ENCODE data around the gene KLF14. TPM values are rescaled to one million over a fixed set of nuclear protein-coding genes. Genes with fewer than 3 reads are reported as not detected.
"Not testable (repeated sequence)": the region's sequence is repeated elsewhere in the genome, so short reads cannot be mapped to it uniquely, and the experiment has no call there.

Gene KLF14
- polyA plus RNA-seq, 1 of the 3 experiments (the other 2 are of a cell fraction): 0.02 TPM

GRCh38 chr7:130777426-130777825 is 43.4 kb upstream of the KLF14 start:
- DNase-seq: no peak
- Histone ChIP-seq H3K79me2 (ENCODE audit: insufficient read depth) (no peaks in the 10 kb centered on the region), H3K9ac (no peak overlapping the region), H3F3A (replicated peaks; ENCODE audit: insufficient read depth) (no peaks in the 10 kb centered on the region), H3K27ac (ENCODE audit: low read depth in 2 of 2, low read length in 1 of 2) (no peak overlapping the region), H3K4me2 (no peak overlapping the region), H3K9me3 (peaks cover 4% of the 10 kb centered on the region; the same call in 1 of the 2 replicates), H3K36me3 (replicated peaks in 1 of 2; ENCODE audit: control insufficient read depth in 1 of 2, insufficient read depth in 2 of 2, low read length in 1 of 2) (no peaks in the 10 kb centered on the region), H4K20me1 (ENCODE audit: insufficient read depth) (no peaks in the 10 kb centered on the region), H3K4me3 (ENCODE audit: low read depth in 2 of 2, low read length in 1 of 2) (no peak overlapping the region), H3K4me1 (ENCODE audit: control insufficient read depth in 1 of 2, insufficient read depth in 2 of 2, low read depth in 1 of 2, low read length in 1 of 2) (no peaks in the 10 kb centered on the region), H3K9me2 (no peaks in the 10 kb centered on the region), H3K27me3 (ENCODE audit: insufficient read depth) (no peaks in the 10 kb centered on the region; the same call in 1 of the 2 replicates), H2AFZ (ENCODE audit: low read depth) (no peak overlapping the region)
- TF ChIP-seq EZH2phosphoT487 (IDR thresholded peaks at IDR 0.05; ENCODE audit: borderline replicate concordance, low read depth): no peak
- no peak for TF ChIP-seq RCOR1 (IDR thresholded peaks at IDR 0.05; ENCODE audit: low read length)
- no peak for TF ChIP-seq NRF1 (IDR thresholded peaks at IDR 0.05; ENCODE audit: low read depth, low read length)
- no peak for TF ChIP-seq REST (IDR thresholded peaks at IDR 0.05; ENCODE audit: low read depth, low read length)
- TF ChIP-seq CHD2 (IDR thresholded peaks at IDR 0.05; ENCODE audit: low read length, partially characterized antibody): no peak
- TF ChIP-seq PBX3 (IDR thresholded peaks at IDR 0.05): no peak
- TF ChIP-seq FOXM1 (IDR thresholded peaks at IDR 0.05; ENCODE audit: low read depth): no peak
- TF ChIP-seq SMC3 (IDR thresholded peaks at IDR 0.05; ENCODE audit: low read depth, low read length): no peak
- TF ChIP-seq TAF1 (IDR thresholded peaks at IDR 0.05; ENCODE audit: borderline replicate concordance, low read depth, low read length): no peak
- no peak for TF ChIP-seq MAX (IDR thresholded peaks at IDR 0.05; ENCODE audit: low read depth)
- ChIA-PET CTCF (interaction anchor here (1.2 to 1.3 kb wide), 2 partner anchors 19 to 275 kb away, joined by 3 read pairs; no protein-coding TSS in a partner anchor), POLR2A (no interaction called here)
- WGBS (ENCODE audit: low lambda C conversion rate): 52% methylated on average over 2 of the region's 2 CpGs

- H3K9me2 ChIP-seq; H2AFZ ChIP-seq (ENCODE audit: low read depth); H3K9ac ChIP-seq; H3K27ac ChIP-seq (ENCODE audit: low read depth in 2 of 2, low read length in 1 of 2); H3K27me3 ChIP-seq (ENCODE audit: insufficient read depth); H3K79me2 ChIP-seq (ENCODE audit: insufficient read depth); H3F3A ChIP-seq (replicated peaks; ENCODE audit: insufficient read depth); POLR2A ChIA-PET; H3K4me2 ChIP-seq; H4K20me1 ChIP-seq (ENCODE audit: insufficient read depth); DNase-seq; H3K36me3 ChIP-seq (replicated peaks in 1 of 2; ENCODE audit: control insufficient read depth in 1 of 2, insufficient read depth in 2 of 2, low read length in 1 of 2); H3K4me1 ChIP-seq (ENCODE audit: control insufficient read depth in 1 of 2, insufficient read depth in 2 of 2, low read depth in 1 of 2, low read length in 1 of 2); H3K4me3 ChIP-seq (ENCODE audit: low read depth in 2 of 2, low read length in 1 of 2): not testable (repeated sequence)
- CTCF ChIA-PET: interaction anchor here (0.7 to 1.4 kb wide), 2 partner anchors 14 to 700 kb away, joined by 3 to 5 read pairs; no protein-coding TSS in a partner anchor
- H3K9me3 ChIP-seq: peaks cover 31% of the 10 kb centered on the region
- WGBS (ENCODE audit: low lambda C conversion rate): 9% methylated on average over 5 of the region's 5 CpGs
Measured at GRCh38 chr7:130772456-130772855, 38.4 kb upstream of the KLF14 start.

Measured in SK-N-SH (cell line).